HG02610 (cell line): Measurements from ENCODE around the gene HSD17B1.

ENCODE experiments used
- ATAC-seq: cut with Tn5 transposase; IDR thresholded peaks from one replicate; pipeline ENCODE4 v1.9.1; 2021; ENCODE audit warnings: mild to moderate bottlenecking, moderate library complexity; ENCODE audit not compliant: unreplicated experiment

The HSD17B1 gene

DNA sequence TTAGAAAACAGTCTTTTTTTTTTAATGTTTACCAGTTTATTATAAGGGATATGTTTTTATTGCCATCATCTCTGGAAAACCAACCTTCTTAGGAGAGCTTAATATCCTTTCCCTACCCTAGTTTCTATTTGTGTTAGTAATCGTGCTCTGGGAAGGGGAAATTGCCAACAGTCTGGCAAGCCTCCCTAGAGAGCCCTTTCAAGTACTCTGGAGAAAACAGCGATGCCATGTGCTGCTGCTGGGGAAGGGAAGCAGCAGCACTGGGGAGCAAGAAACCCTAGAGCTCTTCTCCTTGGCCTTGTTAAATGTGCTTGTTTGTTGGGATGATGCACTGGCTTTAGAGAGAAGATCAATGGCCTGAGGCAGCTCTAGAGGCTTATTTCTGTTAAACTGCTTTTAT lies 46.2 kb downstream of the HSD17B1 start:
- ATAC-seq = no peak

DNA sequence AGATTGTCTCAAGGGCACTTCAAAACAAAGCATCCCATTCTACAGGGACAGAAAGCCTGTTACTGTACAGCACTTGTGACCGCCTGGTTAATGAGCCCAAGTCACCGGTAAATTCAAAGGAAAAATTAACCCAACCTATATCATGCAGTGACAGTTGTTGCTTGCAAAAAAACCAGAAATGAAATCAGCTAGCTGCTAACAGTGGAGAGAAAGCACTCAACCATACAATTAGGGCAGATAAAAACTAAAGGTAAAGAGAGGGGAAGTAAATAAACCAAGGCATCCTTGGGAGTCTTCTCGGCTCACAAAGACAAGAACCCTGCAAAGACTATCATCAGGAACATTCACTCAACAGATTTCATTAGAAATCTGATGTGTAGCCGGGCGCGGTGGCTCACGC lies 50.6 kb downstream of the HSD17B1 start:
- ATAC-seq = no peak
